ENCODE results near the gene CMTM8.

The CMTM8 gene

GRCh38 chr3:32316319-32316718 lies 77.8 kb downstream of the CMTM8 start:
- TF ChIP-seq POLR2AphosphoS5 (IDR thresholded peaks at IDR 0.05; ENCODE audit: low read depth, low read length) = no peak
- TF ChIP-seq TAF1 (IDR thresholded peaks at IDR 0.05; ENCODE audit: low read depth, low read length) = no peak
- no peak for TF ChIP-seq SPI1 (IDR thresholded peaks at IDR 0.05; ENCODE audit: low read depth, low read length)
- no peak for TF ChIP-seq POU2F2 (IDR thresholded peaks at IDR 0.05; ENCODE audit: low read depth, low read length)
- TF ChIP-seq PAX5 (IDR thresholded peaks at IDR 0.05; ENCODE audit: insufficient read depth, low read length, severe bottlenecking) = no peak
- no peak for TF ChIP-seq POLR2A (IDR thresholded peaks at IDR 0.05; ENCODE audit: low read depth, low read length)
- DNase-seq (ENCODE audit: insufficient read length, low spot score) = no peak
- FAIRE-seq = no peak

DNA sequence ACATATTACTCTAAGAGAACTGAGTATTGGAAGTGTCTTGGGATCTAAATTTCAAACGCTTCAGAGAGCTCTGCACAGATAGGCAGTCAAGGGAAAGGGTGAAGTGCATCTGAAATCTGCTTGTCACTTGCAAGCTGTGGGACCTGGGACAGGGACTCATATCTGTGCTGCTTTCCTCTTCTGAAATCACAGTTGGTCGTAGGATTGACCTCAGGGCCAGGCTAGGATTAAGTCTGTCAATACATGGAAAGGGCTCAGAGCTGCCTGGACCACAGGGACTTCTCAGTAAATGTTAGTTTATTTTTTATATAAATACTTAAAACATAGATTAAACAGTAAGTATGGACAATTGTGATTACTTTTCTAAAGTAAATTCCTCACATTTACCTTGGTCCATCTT lies 78.5 kb downstream of the CMTM8 start:
- no peak for DNase-seq (ENCODE audit: insufficient read length, low spot score)
- FAIRE-seq = no peak
- TF ChIP-seq SPI1 (IDR thresholded peaks at IDR 0.05; ENCODE audit: low read depth, low read length) (no peak), POLR2A (IDR thresholded peaks at IDR 0.05; ENCODE audit: low read depth, low read length) (no peak), POU2F2 (IDR thresholded peaks at IDR 0.05; ENCODE audit: low read depth, low read length) (no peak), POLR2AphosphoS5 (IDR thresholded peaks at IDR 0.05; ENCODE audit: low read depth, low read length) (no peak), TAF1 (IDR thresholded peaks at IDR 0.05; ENCODE audit: low read depth, low read length) (no peak), PAX5 (IDR thresholded peaks at IDR 0.05; ENCODE audit: insufficient read depth, low read length, severe bottlenecking) (no peak)

GRCh38 chr3:32319607-32320006 lies 81.1 kb downstream of the CMTM8 start:
- DNase-seq (ENCODE audit: insufficient read length, low spot score) = no peak
- no peak for TF ChIP-seq SPI1 (IDR thresholded peaks at IDR 0.05; ENCODE audit: low read depth, low read length)
- TF ChIP-seq PAX5 (IDR thresholded peaks at IDR 0.05; ENCODE audit: insufficient read depth, low read length, severe bottlenecking) = no peak
- TF ChIP-seq TAF1 (IDR thresholded peaks at IDR 0.05; ENCODE audit: low read depth, low read length) = no peak
- TF ChIP-seq POU2F2 (IDR thresholded peaks at IDR 0.05; ENCODE audit: low read depth, low read length) = no peak
- no peak for TF ChIP-seq POLR2AphosphoS5 (IDR thresholded peaks at IDR 0.05; ENCODE audit: low read depth, low read length)
- TF ChIP-seq POLR2A (IDR thresholded peaks at IDR 0.05; ENCODE audit: low read depth, low read length) = no peak
- FAIRE-seq = no peak

DNA sequence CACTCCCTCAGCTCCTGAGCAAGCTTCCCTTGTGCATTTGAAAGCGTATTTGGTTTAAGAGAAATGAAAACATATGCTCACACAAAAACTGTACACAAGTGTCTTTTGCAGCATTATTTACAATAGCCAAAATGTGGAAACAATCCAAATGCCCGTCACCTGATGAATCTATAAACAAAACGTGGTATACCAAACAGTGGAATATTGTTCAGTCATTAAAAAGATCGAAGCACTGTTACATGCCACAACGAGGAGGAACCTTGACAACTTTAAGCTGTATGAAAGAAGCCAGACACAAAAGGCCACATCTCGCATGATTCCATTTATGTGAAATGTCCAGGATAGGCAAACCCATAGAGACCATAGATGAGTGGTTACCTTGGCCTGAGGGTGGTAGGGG lies 81.6 kb downstream of the CMTM8 start:
- TF ChIP-seq POLR2AphosphoS5 (IDR thresholded peaks at IDR 0.05; ENCODE audit: low read depth, low read length) = no peak
- TF ChIP-seq TAF1 (IDR thresholded peaks at IDR 0.05; ENCODE audit: low read depth, low read length) = no peak
- no peak for TF ChIP-seq SPI1 (IDR thresholded peaks at IDR 0.05; ENCODE audit: low read depth, low read length)
- no peak for TF ChIP-seq PAX5 (IDR thresholded peaks at IDR 0.05; ENCODE audit: insufficient read depth, low read length, severe bottlenecking)
- no peak for TF ChIP-seq POU2F2 (IDR thresholded peaks at IDR 0.05; ENCODE audit: low read depth, low read length)
- TF ChIP-seq POLR2A (IDR thresholded peaks at IDR 0.05; ENCODE audit: low read depth, low read length) = no peak
- FAIRE-seq = no peak
- no peak for DNase-seq (ENCODE audit: insufficient read length, low spot score)

- no peak for DNase-seq (ENCODE audit: insufficient read length, low spot score)
- no peak for FAIRE-seq
- TF ChIP-seq SPI1 (IDR thresholded peaks at IDR 0.05; ENCODE audit: low read depth, low read length) (no peak), TAF1 (IDR thresholded peaks at IDR 0.05; ENCODE audit: low read depth, low read length) (no peak), POLR2A (IDR thresholded peaks at IDR 0.05; ENCODE audit: low read depth, low read length) (no peak), PAX5 (IDR thresholded peaks at IDR 0.05; ENCODE audit: insufficient read depth, low read length, severe bottlenecking) (no peak), POU2F2 (IDR thresholded peaks at IDR 0.05; ENCODE audit: low read depth, low read length) (no peak), POLR2AphosphoS5 (IDR thresholded peaks at IDR 0.05; ENCODE audit: low read depth, low read length) (no peak)
Observed at GRCh38 chr3:32321095-32321790, 82.8 kb downstream of the CMTM8 start.

DNA sequence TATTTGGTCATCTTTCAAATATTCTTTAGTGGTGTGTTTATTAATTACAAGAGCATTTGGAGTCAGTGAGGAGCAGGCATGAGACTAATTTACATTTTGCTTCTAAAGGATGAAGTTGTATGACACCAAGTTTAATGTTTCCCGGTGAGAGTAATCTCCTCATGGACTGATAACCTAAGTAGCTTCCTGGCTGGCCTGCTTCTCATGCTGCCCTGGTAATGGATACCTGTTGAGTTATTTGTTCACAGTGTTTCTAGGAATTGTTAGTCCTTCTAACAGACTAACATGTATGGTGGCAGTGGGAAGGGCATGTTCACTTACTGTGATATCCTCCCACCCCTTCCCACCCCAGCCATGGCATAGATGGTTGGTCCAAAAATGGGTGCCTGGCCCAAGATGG lies 83.8 kb downstream of the CMTM8 start:
- no peak for TF ChIP-seq POU2F2 (IDR thresholded peaks at IDR 0.05; ENCODE audit: low read depth, low read length)
- TF ChIP-seq TAF1 (IDR thresholded peaks at IDR 0.05; ENCODE audit: low read depth, low read length) = no peak
- TF ChIP-seq SPI1 (IDR thresholded peaks at IDR 0.05; ENCODE audit: low read depth, low read length) = no peak
- TF ChIP-seq PAX5 (IDR thresholded peaks at IDR 0.05; ENCODE audit: insufficient read depth, low read length, severe bottlenecking) = no peak
- TF ChIP-seq POLR2AphosphoS5 (IDR thresholded peaks at IDR 0.05; ENCODE audit: low read depth, low read length) = no peak
- TF ChIP-seq POLR2A (IDR thresholded peaks at IDR 0.05; ENCODE audit: low read depth, low read length) = no peak
- no peak for DNase-seq (ENCODE audit: insufficient read length, low spot score)

DNA sequence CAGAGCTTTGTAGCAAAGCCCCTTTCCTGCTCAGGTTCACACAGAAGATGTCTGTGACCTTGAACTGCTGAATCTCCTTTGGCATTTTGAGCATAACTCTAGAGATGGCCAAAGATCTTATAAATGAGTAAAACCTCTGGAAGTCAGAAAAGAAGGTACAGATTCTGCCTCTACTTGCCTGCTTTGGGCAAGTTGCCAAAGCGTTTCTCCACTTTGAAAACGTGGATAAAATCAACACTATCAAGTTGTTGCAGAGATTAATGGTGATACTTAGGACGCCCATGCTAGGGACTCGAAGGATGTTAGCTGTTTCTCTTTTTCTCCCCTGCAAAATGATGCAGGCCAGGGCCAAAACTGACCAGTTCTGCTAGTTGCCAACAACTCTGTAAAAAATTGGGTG lies 85.1 kb downstream of the CMTM8 start:
- no peak for FAIRE-seq
- DNase-seq (ENCODE audit: insufficient read length, low spot score) = no peak
- no peak for TF ChIP-seq POU2F2 (IDR thresholded peaks at IDR 0.05; ENCODE audit: low read depth, low read length)
- no peak for TF ChIP-seq TAF1 (IDR thresholded peaks at IDR 0.05; ENCODE audit: low read depth, low read length)
- no peak for TF ChIP-seq PAX5 (IDR thresholded peaks at IDR 0.05; ENCODE audit: insufficient read depth, low read length, severe bottlenecking)
- TF ChIP-seq POLR2A (IDR thresholded peaks at IDR 0.05; ENCODE audit: low read depth, low read length) = no peak
- TF ChIP-seq POLR2AphosphoS5 (IDR thresholded peaks at IDR 0.05; ENCODE audit: low read depth, low read length) = no peak
- TF ChIP-seq SPI1 (IDR thresholded peaks at IDR 0.05; ENCODE audit: low read depth, low read length) = no peak

More for the DNA sequence above, 83.8 kb downstream of the CMTM8 start:
- FAIRE-seq = no peak

GRCh38 chr3:32325201-32325600 lies 86.7 kb downstream of the CMTM8 start:
- FAIRE-seq (no peak), DNase-seq (ENCODE audit: insufficient read length, low spot score) (no peak)
- TF ChIP-seq SPI1 (IDR thresholded peaks at IDR 0.05; ENCODE audit: low read depth, low read length) (no peak), PAX5 (IDR thresholded peaks at IDR 0.05; ENCODE audit: insufficient read depth, low read length, severe bottlenecking) (no peak), TAF1 (IDR thresholded peaks at IDR 0.05; ENCODE audit: low read depth, low read length) (no peak), POU2F2 (IDR thresholded peaks at IDR 0.05; ENCODE audit: low read depth, low read length) (no peak)

DNA sequence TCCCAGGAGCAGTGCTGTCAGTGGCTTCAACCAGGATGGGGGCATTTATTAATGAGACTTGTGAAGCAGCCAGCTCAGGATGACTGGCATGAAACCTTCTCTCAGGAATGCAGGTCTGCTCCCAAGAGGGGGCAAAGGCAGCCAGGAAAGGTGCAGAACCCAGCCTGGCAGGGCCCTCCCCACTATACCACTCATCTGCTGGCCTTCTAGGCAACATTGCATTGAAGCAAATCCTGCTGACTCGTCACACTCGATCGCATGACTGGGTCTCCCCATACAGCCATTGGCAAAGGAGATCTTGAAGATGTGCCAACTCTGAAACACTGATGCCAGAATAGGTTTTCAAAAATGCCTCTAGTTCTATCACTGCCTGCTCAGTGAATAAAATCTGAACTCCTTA lies 87.4 kb downstream of the CMTM8 start:
- TF ChIP-seq TAF1 (IDR thresholded peaks at IDR 0.05; ENCODE audit: low read depth, low read length) (no peak), POLR2A (IDR thresholded peaks at IDR 0.05; ENCODE audit: low read depth, low read length) (no peak), POU2F2 (IDR thresholded peaks at IDR 0.05; ENCODE audit: low read depth, low read length) (no peak), POLR2AphosphoS5 (IDR thresholded peaks at IDR 0.05; ENCODE audit: low read depth, low read length) (no peak), PAX5 (IDR thresholded peaks at IDR 0.05; ENCODE audit: insufficient read depth, low read length, severe bottlenecking) (no peak), SPI1 (IDR thresholded peaks at IDR 0.05; ENCODE audit: low read depth, low read length) (no peak)
- FAIRE-seq = no peak
- no peak for DNase-seq (ENCODE audit: insufficient read length, low spot score)

Data from GM12891 (cell line).